C1 segment of cervical spinal cord (tissue), 14 donors: ENCODE measurements around the gene TRIM44.

Experiments
- DNase-seq, 14 donors: peaks; one replicate each; lab custom pipeline; 2025; lab: John Stamatoyannopoulos, UW

Gene TRIM44

DNA sequence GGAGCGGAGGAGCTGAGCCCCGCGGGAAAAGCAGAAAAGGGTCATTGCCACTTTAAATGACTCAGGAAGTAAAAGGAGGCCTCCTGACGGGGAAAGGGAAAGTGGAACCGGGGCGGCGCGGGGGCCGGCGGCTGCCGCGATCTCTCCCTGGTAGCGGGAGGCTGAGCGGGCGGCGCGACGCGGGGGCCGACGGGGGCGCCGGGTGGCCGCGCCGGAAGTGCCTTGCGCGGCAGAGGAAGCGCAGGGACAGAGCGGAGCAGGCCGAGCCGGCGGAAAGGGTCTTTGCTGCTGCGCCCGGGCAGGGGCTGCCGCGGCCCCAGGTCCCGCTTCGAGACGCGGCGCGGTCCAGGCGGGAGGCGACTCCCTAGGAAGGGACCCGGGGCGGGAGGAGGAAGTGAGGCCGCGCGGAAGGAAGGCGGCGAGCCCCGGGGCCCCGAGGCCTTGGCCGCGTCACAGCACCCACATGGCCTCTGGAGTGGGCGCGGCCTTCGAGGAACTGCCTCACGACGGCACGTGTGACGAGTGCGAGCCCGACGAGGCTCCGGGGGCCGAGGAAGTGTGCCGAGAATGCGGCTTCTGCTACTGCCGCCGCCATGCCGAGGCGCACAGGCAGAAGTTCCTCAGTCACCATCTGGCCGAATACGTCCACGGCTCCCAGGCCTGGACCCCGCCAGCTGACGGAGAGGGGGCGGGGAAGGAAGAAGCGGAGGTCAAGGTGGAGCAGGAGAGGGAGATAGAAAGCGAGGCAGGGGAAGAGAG, at the start of gene TRIM44:
Gene TRIM44, plus strand, starts transcription at position 127 of the 759 bp plus-strand sequence. Its CDS starts 337 bp downstream, at position 464.
- peak in 13 of 14 donors; percentile 13 to 89 (median 79) for DNase-seq

DNA sequence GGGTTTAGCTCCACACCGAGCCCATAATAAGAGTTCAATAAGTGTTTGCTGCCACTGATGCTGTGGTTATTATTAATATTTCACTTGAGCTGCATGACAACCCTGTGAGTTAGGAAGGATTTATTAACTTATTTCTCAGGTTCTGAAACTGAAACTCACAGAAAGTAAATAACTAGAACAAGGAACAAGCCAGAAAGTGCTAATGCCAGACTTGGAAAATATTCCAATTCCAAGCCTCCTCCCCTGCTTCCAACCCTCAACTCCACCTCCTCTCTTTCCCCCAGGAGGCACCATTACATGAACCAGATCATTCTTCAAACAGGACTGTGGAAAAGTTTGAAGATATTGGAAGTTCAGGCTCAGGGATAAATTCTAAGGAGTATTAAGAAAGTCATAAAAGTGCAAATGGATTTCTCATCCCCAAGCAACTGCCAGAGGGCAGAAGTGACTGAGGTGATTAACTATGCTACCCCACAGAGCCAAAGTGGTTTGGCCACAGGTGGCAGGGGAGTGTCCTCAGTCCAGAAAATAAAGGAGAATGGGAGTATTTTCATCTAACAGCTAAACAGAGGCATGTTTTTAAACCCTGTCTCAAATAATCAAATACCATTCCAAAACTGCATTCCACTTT, 47.5 kb upstream of the TRIM44 start:
- DNase-seq = no peak

DNA sequence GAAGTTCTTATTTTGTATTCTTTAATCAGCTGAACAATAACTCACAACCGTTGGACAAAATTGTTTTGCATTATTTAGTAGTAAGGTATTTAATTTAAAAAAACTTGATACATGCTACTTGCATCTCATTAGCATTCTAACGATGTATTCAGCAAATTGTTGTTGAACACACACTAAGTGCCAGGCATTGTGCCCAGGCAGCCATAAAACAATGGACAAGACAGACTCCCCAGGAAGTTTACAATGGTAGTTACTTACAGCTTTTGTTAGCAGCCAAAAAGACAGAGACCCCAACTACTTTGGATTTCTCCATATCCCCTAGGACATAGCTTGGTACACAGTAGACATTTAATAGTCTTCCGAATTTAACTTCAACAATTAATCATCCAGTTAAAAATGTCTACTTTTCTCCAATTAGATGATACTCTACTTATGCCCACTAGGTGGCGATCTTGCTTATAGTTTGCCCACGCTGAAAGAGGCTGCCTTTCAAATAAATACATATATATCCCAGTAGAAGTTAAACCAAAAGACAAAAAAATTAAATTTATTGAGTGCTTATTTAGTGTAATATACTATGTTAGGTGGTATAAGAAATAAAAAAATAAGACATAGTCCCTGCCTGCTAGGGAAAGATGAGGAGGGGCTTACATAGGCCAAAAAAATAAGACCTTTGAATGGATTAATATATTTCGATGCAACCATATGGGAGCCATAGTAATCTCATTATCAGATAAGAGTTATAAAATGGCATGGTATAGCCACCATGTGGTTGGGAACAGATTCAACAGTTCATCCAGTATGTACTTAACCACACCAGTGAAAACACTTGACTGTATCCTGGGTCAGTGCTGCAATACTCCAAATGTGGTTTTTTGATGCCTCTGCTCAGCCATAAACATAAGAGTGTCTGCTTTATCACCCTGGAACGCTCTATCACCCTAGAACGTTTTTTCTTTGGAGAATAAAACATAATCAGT, 46.4 kb upstream of the TRIM44 start:
- DNase-seq = peak in 11 of 14 donors; percentile 8 to 58 (median 33)

GRCh38 chr11:35617316-35617686, 45.3 kb upstream of the TRIM44 start:
- DNase-seq = no peak

DNA sequence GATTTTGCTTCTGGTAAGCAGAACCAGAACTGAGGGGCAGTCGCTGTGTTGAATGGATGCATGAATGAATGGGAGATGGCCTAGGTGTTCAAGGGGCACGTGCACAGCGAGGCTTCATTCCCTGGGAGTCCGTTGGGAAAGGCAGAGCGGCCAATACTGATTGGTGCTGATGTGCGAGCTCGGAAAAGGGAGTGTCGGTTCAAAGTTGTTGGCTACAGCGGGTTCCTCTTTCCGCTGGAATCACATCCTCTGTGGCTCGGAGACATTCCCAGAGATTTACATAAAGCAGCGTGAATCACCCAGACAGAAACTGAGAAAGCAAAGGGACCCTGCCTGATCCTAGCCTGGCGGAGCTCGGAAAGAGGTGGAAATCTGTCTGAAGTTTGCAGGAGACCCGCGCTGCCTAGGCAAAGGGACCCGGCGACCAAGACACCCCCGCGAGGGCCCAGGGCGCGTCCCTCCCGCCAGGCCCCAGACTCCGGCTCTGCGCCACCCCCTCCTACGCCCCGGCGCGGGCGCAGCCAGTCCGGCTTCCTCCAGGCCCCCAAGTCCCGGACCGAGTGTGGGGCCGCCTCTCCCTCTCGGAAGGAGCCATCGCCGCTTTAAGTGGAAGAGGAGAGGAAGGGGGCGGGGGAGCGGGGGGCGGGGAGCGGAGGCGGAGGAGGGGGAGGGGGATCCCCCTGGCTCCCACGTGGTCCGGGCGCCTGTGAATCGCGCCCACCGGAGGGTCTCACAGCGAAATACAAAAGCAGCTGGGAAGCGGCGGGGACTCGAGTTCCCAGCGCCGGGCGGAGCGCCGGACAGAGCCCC, 44.7 kb upstream of the TRIM44 start, which contains the start of gene FJX1:
Gene FJX1, plus strand, starts transcription at position 774 of the 810 bp plus-strand sequence. CDS start 177 bp downstream, outside the sequence.
- DNase-seq = peak in 12 of 14 donors; percentile 31 to 77 (median 48)

- peak in 3 of 14 donors; percentile 26 to 60 (median 47) for DNase-seq
Measured at GRCh38 chr11:35618497-35619115, 44.0 kb upstream of the TRIM44 start.

DNA sequence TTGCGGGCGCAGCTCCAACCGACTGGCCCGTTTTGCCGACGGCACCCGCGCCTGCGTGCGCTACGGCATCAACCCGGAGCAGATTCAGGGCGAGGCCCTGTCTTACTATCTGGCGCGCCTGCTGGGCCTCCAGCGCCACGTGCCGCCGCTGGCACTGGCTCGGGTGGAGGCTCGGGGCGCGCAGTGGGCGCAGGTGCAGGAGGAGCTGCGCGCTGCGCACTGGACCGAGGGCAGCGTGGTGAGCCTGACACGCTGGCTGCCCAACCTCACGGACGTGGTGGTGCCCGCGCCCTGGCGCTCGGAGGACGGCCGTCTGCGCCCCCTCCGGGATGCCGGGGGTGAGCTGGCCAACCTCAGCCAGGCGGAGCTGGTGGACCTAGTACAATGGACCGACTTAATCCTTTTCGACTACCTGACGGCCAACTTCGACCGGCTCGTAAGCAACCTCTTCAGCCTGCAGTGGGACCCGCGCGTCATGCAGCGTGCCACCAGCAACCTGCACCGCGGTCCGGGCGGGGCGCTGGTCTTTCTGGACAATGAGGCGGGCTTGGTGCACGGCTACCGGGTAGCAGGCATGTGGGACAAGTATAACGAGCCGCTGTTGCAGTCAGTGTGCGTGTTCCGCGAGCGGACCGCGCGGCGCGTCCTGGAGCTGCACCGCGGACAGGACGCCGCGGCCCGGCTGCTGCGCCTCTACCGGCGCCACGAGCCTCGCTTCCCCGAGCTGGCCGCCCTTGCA, 43.3 kb upstream of the TRIM44 start:
- peak in 9 of 14 donors; percentile 8 to 76 (median 47) for DNase-seq

GRCh38 chr11:35619855-35620640, 42.5 kb upstream of the TRIM44 start:
- peak in 8 of 14 donors; percentile 8 to 68 (median 37) for DNase-seq

- no peak for DNase-seq
Measured at GRCh38 chr11:35620795-35621194, 41.8 kb upstream of the TRIM44 start.

DNA sequence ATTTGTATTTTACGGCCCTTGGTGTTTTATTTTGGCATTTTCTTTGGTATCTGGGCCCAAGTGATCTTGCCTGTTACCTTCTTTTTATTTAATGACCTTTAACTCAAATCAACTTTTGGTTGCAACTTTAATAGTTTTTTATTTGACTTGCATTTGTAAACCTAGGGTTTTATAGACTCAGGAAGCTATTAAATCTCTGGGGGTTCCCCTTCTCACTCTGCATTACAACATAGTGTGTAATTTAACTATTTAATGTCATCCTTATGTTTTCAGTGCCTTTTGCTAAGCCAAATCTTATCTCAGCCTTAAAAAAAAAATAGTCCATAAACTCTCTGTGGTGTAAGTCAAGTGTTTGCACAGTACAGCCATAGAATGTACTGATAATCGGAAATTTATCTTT, 41.0 kb upstream of the TRIM44 start:
- no peak for DNase-seq

DNA sequence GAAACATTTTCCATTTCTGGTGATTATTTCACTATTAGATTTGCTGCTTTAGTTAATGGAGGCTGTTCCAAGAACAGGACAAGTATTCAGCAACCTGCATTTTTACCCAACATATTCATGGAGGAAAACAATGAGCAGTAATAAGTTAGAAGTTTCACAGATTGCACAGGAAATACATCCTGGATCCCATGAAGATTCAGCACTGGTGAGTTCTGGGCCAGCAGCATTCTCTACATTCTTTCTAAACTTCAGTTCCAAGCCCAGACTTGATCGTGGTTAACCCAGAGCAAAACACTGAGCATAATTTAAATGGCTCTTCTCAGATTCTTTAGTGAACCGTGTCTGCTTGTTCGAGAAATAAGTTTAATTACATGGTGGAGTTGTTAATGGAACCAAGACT, 40.5 kb upstream of the TRIM44 start:
- DNase-seq = no peak

- DNase-seq = no peak
Measured at GRCh38 chr11:35623621-35624168, 38.9 kb upstream of the TRIM44 start.

DNA sequence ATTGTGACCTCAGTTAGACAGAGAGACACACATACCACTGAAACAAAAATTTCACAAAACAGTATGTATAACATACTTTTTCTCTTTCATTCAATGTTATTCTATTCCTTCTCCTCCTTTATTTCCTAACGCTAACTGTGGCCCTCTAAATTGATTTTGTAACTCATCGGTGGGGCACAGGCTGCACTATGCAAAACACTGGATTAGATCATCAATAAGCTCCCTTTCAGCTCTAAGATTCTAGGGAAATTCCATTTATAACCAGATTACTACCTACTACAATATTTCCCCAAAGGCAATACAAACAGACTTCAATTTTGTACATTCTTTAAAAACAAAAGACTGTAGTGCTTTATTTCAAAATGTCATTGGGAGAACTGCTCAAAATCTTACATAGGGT, 38.3 kb upstream of the TRIM44 start:
- no peak for DNase-seq

DNA sequence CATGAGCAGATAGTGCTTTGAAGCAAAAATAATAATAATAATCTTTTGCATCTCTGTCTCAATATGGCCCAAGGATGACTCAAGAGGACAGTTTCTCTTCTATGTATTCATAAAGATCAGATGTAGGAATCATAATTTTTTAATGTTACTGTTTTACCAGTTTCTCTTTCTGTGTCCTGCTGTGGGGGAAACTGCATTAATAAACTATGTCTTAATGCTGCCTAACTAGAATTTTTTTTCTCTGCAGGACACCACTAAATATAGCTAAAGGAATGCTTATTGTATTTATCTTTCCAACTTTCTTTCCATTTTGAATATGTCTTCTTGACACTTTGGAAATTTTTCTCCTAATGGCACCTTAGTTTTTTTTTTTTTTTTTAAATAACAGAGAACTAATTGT, 37.8 kb upstream of the TRIM44 start:
- DNase-seq = no peak

- DNase-seq = no peak
Measured at GRCh38 chr11:35626501-35626900, 36.1 kb upstream of the TRIM44 start.

GRCh38 chr11:35629511-35629910, 33.1 kb upstream of the TRIM44 start:
- DNase-seq = no peak

- no peak for DNase-seq
Measured at GRCh38 chr11:35629914-35630313, 32.7 kb upstream of the TRIM44 start.

DNA sequence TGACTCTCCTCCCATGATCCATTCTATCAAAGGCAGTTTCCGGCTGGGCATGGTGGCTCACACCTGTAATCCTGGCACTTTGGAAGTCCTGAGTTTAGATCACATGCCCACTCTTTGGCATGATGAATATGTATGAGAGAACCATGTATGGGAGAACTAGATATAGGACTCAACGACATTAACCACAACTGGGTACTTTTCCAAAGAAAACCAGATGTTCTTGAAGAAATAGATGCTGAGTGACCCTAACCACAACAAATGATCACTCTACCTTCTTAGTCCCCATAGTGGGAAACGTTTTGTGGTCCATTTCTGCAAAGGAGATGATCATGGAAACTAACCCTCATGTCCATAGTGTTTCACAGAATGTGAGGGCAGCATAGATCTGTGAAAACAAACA, 30.7 kb upstream of the TRIM44 start:
- DNase-seq = no peak

- DNase-seq = no peak
Measured at GRCh38 chr11:35632301-35632700, 30.3 kb upstream of the TRIM44 start.
